Upper lobe of left lung (tissue), 4 donors: ENCODE results near the gene CUX1.

Source experiments
- POLR2AphosphoS5 ChIP-seq, 2 donors: sonication (generic); formaldehyde crosslinking; IDR thresholded peaks; one replicate each; pipeline ENCODE4 v1.5.1; 2017; ENCODE audit warnings: antibody characterized with exemption in 2 of 2
- TF ChIP-seq, protein P1 (sequence below), 6 experiments: fragments of 450-650 bp in 4 of 6; fragments of 200-600 bp in 2 of 6; sonication (generic) in 2 of 6; IDR thresholded peaks; one replicate each; pipeline ENCODE4 v1.5.1; 2016 to 2019; ENCODE audit warnings: antibody characterized with exemption in 6 of 6

- TF ChIP-seq, protein P1, sequence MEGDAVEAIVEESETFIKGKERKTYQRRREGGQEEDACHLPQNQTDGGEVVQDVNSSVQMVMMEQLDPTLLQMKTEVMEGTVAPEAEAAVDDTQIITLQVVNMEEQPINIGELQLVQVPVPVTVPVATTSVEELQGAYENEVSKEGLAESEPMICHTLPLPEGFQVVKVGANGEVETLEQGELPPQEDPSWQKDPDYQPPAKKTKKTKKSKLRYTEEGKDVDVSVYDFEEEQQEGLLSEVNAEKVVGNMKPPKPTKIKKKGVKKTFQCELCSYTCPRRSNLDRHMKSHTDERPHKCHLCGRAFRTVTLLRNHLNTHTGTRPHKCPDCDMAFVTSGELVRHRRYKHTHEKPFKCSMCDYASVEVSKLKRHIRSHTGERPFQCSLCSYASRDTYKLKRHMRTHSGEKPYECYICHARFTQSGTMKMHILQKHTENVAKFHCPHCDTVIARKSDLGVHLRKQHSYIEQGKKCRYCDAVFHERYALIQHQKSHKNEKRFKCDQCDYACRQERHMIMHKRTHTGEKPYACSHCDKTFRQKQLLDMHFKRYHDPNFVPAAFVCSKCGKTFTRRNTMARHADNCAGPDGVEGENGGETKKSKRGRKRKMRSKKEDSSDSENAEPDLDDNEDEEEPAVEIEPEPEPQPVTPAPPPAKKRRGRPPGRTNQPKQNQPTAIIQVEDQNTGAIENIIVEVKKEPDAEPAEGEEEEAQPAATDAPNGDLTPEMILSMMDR (IDR thresholded peaks at IDR 0.05), result no peak
- TF ChIP-seq POLR2AphosphoS5 (IDR thresholded peaks at IDR 0.05), result no peak
Measured at GRCh38 chr7:101998029-101998905, 180.8 kb downstream of the CUX1 start.
